Dermis blood vessel endothelial cell (primary cell): ENCODE results near the gene FCRL6. TPM values are rescaled to one million over a fixed set of nuclear protein-coding genes. Genes with fewer than 3 reads are reported as not detected.

Experiments used
- DNase-seq: peaks from one replicate; pipeline ENCODE4 v3.0.0; 2010
- total RNA-seq: library from RNA; depleted of rRNA; stranded (reverse); fragments of >200 nt; gene quantifications from 2 replicates; pipeline ENCODE4 v1.2.3, GENCODE V29; 2014

The FCRL6 gene
- total RNA-seq, 1 donor from 2014 or later = not detected

DNA sequence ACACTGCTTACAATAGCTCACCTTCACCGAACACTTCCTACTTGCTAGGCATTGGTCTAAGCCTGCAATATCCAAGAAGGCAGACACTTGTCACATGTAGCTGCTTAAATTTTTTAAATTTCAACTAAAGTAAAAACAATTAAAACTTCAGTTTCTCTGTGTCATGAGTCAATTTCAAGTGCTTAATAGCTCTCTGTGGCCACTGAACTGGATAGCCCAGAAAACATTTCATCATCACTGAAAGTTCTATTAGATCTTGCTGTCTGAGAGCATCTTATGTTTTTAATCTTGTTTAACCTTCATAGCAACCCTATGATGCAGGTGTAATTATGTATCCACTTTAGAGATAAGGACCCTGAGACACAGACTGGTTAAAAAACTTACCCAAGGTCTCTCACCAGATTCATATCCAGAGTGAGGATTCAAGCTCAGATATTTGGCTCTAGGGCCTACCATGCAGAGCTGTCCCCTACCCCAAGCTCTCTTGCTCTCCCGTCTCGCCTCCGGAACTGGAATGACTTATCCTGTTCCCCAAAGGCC is 2.6 kb upstream of the FCRL6 start:
- no peak for DNase-seq

DNA sequence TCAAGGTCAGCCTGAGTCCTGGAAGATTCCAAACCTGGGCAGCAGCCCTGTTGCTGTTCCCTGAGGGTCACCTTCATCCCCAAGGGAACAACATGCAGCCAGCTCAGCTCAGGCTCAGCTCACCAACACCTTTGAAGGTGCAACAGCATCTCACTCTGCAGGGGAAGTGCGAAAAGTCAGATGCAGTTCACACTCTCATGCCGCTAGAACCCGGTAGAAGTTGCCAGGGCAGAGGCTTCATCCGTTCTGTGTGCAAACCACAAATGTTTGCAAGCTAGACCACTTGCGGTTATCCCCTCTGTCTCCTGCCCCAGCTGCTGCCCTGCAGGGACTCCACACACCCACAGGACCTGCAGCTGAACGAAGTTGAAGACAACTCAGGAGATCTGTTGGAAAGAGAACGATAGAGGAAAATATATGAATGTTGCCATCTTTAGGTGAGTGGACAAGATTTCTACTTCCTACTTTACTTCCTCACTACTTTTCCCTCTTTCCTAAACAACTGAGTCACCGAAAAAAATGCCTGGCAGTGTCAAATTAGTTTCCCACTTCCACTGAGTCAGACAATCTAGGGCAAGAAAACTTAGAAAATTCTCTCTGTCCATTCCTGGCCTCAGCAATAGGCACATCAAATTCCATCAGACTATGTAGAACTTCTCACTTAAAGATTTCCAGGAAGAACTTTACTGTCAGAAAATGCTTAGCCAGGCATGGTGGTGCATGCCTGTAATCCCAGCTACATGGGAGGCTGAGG is 1.8 kb upstream of the FCRL6 start:
- no peak for DNase-seq

DNA sequence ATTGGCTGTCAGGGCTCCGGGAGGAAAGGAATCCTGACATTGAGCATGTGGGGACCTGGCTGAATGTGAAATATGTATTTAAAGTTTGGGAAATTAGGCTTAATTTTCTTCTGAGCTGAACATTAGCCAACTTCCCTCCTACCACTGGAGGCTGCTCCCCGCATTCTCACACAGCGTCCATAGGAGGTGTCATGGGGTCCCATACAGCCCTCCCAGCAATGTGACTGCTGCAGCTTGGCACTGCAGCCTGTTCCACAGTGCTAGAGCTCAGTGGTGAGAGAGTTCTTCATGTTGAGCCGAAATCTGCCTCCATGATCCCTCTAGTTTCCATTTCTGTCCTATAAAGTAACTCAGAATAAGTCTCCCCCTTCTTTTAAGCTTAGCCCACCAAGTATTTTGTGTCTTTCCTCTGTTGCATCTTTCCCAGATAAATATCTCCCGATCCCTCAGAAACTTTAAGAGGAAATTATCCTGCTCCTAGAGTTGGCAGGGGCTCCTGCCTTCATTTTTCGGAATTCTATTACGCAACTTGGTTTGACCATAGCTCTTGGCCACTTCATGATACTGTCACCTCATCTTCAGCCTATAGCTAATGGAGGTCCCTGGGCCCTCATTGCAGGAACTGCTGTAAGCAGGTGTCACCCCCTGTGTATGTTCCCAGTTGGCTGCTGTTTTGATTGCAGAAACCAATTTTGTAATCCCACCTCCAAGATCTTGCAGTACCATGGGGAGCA is 2.0 kb downstream of the FCRL6 start:
- no peak for DNase-seq

DNA sequence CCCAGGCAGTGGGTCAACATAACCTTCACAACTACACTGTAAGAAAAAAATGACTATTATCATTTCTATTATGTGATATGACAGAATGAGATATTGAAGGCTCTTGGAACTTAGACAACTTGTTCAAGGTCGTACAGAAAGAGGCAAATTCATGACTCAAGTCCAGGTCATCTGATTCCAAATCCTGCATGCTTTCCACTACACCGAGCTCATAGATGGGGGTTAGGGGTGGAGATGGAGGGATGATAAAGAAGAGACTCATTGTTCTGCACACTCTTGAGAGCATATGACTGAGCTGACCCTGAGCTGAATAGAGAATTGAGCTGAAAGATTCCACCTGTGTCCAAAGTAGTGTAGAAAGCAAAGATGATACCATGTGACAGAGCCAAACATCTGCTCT is 2.8 kb downstream of the FCRL6 start:
- no peak for DNase-seq

DNA sequence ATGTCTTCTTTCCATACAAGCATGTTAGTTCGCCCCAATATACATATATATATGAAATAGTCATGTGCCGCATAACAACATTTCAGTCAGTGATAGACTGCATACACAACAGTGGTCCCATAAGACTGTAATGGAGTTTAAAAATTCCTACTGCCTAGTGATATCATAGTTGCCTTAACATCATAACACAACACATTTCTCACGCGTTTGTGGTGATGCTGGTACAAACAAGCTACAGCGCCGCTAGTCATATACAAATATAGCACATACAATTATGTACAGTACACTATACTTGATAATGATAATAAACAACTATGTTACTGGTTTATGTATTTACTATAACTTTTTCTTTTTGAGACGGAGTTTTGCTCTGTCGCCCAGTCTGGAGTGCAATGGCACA is 13.8 kb downstream of the FCRL6 start:
- DNase-seq = no peak

DNA sequence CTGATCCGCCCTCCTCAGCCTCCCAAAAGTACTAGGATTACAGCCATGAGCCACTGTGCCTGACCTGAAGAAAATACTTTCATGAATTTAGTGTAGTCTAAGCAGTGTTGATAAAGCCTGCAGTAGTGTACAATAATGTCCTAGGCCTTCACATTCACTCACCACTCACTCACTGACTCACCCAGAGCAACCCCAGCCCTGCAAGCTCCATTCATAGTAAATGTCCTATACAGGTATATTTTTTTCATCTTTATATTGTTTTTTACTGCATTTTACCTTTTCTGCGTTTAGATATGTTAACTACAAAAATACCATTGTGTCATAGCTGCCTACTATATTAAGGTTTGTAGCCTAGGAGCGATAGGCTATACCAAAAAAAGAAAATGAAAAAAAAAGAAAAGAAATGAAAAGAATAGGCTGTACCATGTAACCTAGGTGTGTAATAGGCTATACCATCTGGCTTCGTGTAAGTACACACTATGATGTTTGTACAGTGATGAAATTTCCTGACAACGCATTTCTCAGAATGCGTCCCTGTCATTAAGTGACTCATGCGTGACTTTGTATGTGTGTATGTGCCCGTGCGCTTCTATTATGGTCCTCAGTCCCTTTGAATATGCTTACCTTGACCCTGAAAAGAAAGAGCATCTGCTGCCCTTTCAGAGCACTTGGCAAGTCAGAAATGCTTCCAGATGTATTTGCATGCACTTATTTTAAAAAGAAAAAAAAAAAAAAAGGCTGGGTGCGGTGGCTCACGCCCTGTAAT is 15.3 kb downstream of the FCRL6 start:
- DNase-seq = peak; percentile 77

DNA sequence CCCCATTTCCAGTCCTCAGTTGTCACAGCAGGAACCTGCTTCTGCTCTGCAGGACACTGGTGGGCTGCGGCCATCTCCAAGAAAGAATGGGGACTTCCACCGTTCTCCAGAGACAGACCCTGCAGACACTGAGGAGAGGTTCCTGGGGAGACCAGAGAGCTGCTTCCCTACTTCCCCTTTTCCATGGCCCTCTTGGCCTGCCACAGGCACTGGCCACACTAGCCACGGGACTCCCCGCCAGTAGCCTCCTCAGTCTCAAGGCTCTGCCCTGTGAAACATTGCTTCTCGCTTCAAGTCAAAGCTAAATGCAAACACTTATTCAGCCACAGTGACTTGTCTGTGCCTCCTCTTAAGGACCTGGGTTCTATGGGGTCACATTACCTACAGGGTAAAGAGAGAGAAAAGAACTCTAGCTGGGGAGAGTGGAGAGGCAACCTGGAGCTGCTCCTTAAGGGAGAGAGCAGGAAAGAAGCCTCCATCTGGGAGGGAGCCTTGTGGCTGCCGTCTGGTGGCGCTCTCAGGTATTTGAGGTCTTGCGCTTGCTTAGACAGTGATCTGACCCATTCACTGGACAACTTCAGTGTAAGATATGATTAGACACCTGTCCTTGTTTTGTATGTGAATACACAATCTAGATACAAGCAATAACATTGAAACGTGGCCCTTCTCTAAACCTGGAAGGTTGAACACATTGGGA is 19.2 kb downstream of the FCRL6 start:
- peak; percentile 74 for DNase-seq

DNA sequence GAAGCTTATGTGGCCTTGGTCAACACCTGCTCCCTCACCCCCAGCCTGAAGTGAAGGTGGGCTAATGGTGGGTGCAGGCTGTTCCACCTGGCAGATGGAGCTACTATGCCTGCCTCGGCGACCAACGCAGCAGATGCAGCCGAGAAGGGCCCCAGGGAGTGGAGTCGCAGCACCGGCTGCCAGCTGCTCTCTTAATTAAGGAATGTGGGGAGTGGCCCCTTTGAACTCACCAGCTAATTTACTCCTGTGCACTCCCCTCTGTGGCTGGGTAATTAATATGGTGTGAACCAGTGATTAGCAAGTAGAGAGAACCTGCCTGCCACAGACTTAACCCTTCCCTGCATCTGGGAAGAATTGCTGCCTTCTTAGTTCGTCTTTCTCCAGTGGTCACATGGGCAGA is 21.2 kb downstream of the FCRL6 start:
- no peak for DNase-seq

DNA sequence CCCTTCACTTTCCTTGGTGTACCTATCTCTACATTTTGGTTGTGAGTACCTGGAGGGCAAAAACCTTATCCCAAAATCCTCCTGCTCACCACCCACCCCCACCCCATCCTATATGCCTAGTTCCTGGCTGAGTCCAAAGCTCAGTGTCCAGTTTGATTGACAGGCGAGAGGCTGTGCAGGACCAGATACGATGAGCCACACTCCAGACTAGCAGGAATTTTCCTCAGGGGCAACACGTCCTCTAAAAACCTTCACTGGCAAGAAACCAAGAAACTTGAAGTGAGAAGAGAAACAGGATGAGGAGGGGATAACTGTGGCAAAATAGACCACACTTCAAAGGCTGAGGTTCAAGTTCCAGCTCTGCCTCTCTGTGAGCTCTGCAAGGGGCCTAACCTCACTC is 23.4 kb downstream of the FCRL6 start:
- no peak for DNase-seq

DNA sequence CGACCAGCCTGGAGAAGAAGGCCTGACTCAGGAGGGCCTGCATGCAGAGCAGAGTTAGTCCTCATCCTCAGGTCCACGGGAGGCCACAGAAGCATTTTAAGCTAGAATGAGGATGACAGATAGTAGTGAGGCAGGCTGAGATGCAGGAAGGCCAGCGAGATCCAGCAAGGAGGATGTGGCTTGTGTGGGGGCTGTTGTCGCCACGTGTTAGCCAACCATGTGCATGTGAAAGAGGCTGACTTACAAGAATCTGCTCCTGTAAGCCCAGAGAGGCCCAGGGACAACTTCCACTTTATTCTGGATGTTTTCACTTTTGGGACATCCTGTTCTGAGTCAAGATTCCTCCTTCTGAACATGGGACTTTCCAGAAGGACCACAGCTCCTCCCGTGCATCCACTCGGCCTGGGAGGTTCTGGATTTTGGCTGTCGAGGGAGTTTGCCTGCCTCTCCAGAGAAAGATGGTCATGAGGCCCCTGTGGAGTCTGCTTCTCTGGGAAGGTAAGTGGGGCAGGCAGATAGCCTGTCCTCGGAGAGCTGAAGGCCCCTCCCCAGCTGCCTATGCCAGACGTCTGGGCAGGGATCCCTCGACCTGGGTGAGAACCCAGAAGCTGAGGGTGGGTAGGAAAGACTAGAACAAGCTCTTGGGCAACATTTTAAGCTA is 24.4 kb downstream of the FCRL6 start, which contains the start of gene SLAMF8:
SLAMF8 (plus strand) TSS at position 433 of the 661 bp plus-strand sequence; CDS start at position 459, 26 bp downstream.
- DNase-seq = no peak

DNA sequence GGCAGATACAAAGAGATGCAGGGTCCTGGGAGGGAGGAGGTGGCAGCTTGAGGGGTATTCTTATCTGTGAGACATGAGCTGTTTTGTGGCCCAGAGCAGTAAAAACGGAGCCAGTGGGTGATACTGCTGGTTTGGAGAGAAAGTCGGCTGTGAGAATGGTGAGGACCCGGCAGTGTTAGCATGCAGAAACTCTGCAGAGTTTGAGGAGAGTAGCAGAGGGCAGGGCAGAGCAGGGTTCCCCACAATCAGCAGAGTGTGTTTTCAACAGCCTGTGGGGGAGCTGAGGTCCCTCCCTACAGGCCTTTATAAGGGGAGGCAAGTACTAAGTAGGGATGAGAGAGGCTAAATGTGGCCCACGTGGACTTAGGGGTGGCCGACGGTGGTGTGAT is 24.9 kb downstream of the FCRL6 start:
- DNase-seq = no peak

DNA sequence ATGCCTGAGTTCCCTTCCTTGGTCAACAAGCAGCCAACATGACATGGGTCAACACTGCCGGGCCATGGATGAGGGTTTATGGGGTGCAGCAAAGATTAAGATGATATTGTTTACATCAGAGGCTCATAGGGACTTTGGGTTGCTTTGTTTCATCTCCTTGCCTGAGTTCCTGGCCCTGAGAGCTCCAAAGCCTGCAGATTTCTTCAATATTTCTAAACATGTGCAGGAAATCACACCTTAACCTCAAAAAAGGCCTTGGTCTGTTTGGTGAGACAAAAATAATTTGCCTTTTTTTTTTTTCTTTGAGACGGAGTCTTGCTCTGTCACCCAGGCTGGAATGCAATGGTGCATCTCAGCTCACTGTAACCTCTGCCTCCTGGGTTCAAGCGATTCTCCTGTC is 25.4 kb downstream of the FCRL6 start:
- no peak for DNase-seq

DNA sequence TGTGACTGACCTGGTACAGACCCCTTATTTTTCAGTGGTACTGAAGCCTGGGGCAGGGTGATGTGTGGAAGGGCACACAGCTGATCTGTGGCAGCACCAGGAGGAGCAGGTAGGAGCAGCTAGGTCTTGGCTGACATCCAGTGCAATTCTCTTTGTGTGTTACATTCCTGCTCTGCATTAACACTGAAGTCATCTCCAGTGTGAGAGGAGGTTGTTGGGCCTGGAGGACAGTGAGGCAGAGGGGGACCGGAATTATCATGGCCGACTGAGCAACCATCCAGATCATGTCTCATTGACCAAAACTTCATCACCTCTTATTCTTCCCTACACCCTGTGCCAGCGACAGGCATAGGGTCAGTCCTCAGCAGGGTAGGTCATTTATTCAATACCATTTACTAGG is 26.0 kb downstream of the FCRL6 start:
- DNase-seq = no peak

DNA sequence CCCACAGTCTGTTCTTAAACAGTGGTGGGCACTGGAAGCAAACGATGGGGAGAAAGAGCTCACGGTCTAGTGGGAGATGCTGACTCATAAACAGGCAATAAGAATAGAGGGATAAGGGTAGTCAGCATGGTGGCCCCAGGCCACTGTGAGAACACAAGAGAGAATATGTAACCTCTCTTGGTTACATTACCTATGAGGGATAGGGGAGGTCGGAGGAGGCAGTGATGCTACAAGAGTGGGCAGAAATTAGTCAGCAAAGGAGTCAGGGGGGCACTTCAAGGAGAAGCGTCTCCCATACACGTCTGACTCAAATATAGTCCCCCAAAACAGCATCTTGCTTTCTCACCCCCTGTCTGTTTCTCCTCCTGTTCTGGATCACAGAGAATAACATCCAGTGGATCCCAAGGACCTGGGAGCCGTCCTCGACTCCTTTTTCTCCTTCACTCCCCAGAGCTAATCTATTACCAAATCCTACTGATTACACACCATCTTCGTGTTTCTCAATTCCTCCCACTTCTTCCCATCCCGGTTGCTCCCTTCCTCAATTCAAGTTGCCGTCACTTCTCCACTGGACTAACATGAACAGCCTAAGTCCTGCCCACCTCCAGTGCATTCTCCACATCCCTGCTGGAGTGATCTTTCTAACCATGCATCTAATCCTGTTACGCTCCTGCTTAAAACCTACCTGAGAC is 26.6 kb downstream of the FCRL6 start:
- DNase-seq = no peak

DNA sequence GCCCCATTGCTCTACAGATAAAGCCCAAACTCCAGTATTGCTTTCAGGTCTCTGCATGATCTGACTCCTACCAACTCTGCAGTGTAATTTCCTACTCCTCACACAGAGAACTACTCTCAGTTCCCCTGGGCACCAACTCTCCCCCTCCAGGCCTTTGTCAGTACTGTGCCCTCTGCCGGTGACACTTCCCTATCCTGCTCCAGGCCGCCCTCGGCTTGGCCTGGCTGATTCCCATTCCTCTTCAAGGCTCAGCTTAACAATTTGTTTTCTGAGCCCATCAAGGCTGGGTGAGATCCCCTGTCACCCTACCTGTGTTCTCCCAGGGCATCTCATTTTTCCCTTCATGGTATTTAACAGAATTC is 27.1 kb downstream of the FCRL6 start:
- peak; percentile 65 for DNase-seq

DNA sequence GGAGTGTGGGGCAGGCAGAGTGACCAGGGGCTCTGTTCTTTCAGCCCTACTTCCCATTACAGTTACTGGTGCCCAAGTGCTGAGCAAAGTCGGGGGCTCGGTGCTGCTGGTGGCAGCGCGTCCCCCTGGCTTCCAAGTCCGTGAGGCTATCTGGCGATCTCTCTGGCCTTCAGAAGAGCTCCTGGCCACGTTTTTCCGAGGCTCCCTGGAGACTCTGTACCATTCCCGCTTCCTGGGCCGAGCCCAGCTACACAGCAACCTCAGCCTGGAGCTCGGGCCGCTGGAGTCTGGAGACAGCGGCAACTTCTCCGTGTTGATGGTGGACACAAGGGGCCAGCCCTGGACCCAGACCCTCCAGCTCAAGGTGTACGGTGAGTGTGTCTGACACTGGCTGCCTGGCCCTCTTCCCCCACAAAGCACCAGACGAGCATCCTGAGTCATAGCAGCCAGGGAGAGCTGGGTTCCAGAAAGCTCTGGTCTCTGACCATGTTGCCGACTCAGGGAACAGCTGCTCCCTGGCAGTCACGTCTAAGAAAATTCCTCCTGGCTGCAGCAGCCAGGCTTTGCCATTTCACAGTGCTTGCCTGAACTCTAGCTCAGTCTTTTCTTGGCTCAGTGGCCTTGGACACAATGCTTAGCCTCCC is 27.8 kb downstream of the FCRL6 start:
- no peak for DNase-seq

DNA sequence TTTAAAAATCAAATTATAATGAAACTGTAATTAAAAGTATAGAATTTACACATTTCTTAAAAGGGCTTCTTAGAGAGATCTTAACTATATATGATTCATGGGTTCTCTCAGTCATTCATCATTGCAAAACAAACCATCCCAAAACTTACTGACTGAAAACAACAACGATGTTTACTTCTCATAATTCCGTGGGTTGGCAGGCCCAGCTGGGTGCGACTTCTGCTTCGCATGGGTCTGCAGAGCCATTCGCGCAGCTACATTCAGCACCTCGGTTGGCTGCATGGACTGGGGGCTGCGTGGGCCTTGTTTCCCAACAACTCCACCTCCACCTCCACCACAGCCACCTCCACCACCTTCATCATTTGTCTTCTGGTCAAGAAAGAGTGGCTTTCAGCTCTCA is 28.6 kb downstream of the FCRL6 start:
- DNase-seq = no peak

DNA sequence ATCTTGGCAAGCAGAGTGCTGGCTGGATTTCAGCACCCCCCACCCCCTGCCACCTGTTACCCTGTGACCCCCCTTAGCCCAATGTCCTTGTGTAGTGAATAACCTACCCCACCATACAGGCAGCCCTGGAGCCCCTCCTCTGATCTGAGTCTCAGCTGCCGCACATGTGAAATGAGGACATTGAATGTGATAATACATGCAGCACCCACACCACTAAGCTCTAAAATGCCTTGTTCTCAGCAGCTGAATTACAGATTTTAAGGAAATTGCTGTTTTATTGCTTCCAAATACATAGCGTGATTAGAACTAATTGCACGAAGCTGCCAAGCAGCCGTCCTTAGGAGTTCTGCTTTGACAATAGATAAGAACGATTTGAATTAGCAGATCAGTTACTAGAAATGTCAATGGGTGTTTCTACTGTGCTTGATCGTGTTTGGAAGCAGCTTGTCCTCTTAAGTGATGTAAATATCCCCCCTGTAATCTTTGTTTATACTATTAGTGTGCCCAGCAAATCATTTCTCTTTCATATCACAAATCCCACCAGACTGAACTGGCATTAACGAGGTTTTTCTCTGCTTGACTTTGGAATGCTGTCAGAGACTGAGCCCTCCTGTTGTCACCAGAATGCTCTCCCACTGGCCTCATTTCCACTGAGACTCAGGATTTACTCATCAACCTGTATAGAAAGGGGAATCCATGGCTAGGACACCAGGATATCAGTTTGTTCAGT is 29.4 kb downstream of the FCRL6 start:
- no peak for DNase-seq

DNA sequence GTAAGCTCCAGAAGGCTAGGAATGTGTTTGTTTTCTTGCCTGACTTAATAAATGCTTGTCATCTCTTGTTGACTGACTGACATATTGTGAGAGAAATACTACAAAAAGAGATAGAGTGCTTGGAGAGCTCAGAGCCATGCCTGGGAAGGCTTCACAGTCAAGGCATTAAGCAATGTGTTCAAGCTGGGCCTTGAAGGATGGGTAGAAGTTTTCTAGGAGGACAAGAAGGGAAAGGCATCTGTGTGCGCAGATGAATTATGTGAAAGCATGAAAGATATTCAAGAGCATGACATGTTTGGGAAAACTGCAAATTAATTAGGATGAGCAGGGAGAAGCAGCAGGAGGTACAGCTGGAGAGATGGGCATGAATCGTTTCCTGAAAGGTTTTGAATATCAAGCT is 30.1 kb downstream of the FCRL6 start:
- DNase-seq = no peak

DNA sequence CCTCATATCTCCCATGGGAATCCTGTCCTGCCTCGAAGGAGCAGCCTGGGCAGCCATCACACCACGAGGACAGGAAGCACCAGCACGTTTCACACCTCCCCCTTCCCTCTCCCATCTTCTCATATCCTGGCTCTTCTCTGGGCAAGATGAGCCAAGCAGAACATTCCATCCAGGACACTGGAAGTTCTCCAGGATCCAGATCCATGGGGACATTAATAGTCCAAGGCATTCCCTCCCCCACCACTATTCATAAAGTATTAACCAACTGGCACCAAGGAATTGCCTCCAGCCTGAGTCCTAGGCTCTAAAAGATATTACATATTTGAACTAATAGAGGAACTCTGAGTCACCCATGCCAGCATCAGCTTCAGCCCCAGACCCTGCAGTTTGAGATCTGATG is 33.2 kb downstream of the FCRL6 start:
- no peak for DNase-seq
